ENCODE results near the gene KIRREL3. TPM values are rescaled to one million over a fixed set of nuclear protein-coding genes. Genes with fewer than 3 reads are reported as not detected.

The KIRREL3 gene
- total and polyA plus RNA-seq, 10 donors: 0.50 to 5.4 (median 2.0) TPM

- Histone ChIP-seq H3K4me1 (peaks cover 11 to 71% (median 37%) of the 10 kb centered on the region in 6 donors), H3K4me3 (no peak overlapping the region), H3K27ac (peak overlapping the region in 7 of 8 donors; percentile 65 to 84 (median 72)), H3K27me3 (replicated peaks in 1 of 7) (peaks cover 0 to 5% (median 0%) of the 10 kb centered on the region in 7 donors), H3K9me3 (no peaks in the 10 kb centered on the region), H3K36me3 (no peaks in the 10 kb centered on the region)
- peak in 1 of 3 donors; percentile 20 for TF ChIP-seq POLR2AphosphoS5 (IDR thresholded peaks at IDR 0.05)
- TF ChIP-seq, protein P1, sequence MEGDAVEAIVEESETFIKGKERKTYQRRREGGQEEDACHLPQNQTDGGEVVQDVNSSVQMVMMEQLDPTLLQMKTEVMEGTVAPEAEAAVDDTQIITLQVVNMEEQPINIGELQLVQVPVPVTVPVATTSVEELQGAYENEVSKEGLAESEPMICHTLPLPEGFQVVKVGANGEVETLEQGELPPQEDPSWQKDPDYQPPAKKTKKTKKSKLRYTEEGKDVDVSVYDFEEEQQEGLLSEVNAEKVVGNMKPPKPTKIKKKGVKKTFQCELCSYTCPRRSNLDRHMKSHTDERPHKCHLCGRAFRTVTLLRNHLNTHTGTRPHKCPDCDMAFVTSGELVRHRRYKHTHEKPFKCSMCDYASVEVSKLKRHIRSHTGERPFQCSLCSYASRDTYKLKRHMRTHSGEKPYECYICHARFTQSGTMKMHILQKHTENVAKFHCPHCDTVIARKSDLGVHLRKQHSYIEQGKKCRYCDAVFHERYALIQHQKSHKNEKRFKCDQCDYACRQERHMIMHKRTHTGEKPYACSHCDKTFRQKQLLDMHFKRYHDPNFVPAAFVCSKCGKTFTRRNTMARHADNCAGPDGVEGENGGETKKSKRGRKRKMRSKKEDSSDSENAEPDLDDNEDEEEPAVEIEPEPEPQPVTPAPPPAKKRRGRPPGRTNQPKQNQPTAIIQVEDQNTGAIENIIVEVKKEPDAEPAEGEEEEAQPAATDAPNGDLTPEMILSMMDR (IDR thresholded peaks at IDR 0.05 in 8 of 11, conservative IDR thresholded peaks at IDR 0.05 in 3 of 11): no peak
- no peak for DNase-seq
- intact Hi-C loops (cut with DNase I; ENCODE audit: low total_unique reads): no loop called here
- WGBS, 5 donors: 53 to 85% (median 69%) methylated on average over 3 of the region's 3 CpGs
These were observed 568.5 kb downstream of the KIRREL3 start for GRCh38 chr11:126432065-126432461.

- peak overlapping the region in 7 of 8 donors; percentile 65 to 84 (median 72) for H3K27ac ChIP-seq
- no peak for DNase-seq
These were observed 569.0 kb downstream of the KIRREL3 start for GRCh38 chr11:126431401-126432064.

DNA sequence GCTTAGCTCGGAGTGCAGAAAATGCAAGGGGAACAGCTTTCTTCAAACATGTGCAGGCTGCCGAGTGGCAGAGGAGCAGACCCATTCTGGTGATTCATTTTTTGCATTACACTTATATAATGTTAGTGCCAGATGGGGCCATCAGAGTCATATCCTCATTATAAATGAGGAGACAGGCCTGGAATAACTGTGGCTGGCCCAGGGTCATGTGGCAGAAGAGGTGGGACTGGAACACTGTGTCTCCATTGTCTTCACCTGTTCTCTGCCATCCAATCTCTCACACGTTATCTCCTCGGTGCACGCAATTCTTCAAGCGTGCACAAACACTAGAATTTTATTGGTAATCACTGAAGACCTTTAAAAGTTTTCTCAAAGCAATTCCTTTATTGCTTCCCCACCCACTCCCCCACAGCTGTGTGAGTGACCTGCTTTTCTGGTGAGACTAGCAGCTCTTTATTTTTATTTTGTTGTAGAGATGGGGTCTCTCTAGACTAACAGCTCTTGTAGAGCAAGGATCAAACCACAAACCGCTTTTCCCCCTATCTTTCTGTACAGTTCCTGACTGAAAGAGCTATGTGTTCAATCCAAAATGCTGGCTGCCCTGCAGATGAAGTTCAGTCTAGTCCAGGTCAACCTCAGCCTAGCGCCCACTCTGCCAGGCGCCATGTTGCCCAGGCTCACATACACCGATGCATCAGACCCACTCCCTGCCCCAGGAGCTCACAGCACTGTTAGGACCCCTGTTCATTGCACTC lies 569.8 kb downstream of the KIRREL3 start:
- no peak for DNase-seq
- Histone ChIP-seq H3K4me3 (no peak overlapping the region), H3K27me3 (replicated peaks in 1 of 7) (peaks cover 0 to 5% (median 0%) of the 10 kb centered on the region in 7 donors), H3K36me3 (no peaks in the 10 kb centered on the region), H3K27ac (peak overlapping the region in 7 of 8 donors; percentile 65 to 84 (median 72)), H3K4me1 (peaks cover 10 to 74% (median 40%) of the 10 kb centered on the region in 6 donors), H3K9me3 (no peaks in the 10 kb centered on the region)
- TF ChIP-seq, protein P1 (IDR thresholded peaks at IDR 0.05 in 8 of 11, conservative IDR thresholded peaks at IDR 0.05 in 3 of 11): no peak
- TF ChIP-seq POLR2A (IDR thresholded peaks at IDR 0.05) (no peak), POLR2AphosphoS5 (IDR thresholded peaks at IDR 0.05) (no peak)
- intact Hi-C loops (cut with DNase I; ENCODE audit: low total_unique reads): no loop called here
- WGBS, 5 donors: 87 to 92% (median 89%) methylated on average over 10 of the region's 10 CpGs

More at GRCh38 chr11:126431401-126432064, 569.0 kb downstream of the KIRREL3 start:
- no peak overlapping the region for H3K4me3 ChIP-seq
- no peaks in the 10 kb centered on the region for H3K36me3 ChIP-seq
- peaks cover 11 to 75% (median 40%) of the 10 kb centered on the region in 6 donors for H3K4me1 ChIP-seq
- H3K27me3 ChIP-seq (replicated peaks in 1 of 7): peaks cover 0 to 5% (median 0%) of the 10 kb centered on the region in 7 donors
- intact Hi-C loops (cut with DNase I; ENCODE audit: low total_unique reads): no loop called here
- H3K9me3 ChIP-seq: no peaks in the 10 kb centered on the region
- WGBS, 5 donors: 74 to 84% (median 82%) methylated on average over 23 of the region's 23 CpGs
- TF ChIP-seq POLR2A (IDR thresholded peaks at IDR 0.05): no peak
- peak; percentile 20 to 52 (median 42) for TF ChIP-seq POLR2AphosphoS5 (IDR thresholded peaks at IDR 0.05)

DNA sequence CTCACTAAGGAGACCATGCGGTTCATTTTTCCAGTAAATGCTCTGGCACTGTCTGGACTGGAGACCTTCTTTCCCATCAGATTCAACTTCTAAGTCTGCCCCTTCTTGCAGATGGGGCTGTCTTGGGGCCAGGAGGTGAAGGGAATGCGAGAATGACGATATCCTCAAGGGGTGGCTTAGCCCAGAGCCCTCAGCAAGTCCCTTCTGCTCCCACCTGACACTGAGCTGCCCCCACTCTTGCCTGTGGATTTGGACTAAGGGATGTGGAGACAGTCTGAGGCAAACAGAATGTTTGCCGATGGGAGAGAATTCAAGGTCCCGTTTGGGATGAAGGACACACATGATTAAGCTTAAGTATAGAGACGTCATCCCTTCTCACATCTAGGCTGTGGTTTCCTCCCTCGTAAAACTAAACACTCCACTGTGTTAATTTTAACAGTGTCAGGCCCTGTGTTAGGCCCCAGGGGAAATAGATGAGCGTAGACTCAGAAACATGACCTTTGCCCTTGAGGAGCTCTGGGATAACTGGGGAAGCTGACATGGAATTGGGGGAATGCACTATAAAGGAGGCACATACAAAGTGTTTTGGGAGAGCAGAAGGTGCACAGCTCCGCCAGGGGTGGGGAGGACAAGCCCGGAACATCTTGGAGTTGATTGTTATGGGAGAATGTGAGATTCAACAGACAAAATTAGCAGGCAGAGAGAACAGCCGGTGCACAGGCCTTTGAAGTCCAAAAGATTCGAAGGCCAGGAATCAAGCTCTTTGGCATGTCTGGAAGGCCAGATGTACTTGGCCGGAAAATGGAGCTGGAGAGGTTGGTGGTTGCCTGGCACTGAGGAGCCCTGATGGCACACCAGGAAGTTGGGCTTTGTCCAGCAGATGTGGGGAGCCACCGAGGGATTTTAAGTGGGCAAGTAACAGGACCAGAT lies 573.5 kb downstream of the KIRREL3 start:
- Histone ChIP-seq H3K36me3 (no peaks in the 10 kb centered on the region), H3K4me1 (peaks cover 6 to 72% (median 36%) of the 10 kb centered on the region in 6 donors), H3K4me3 (no peak overlapping the region), H3K27me3 (replicated peaks in 1 of 7) (no peaks in the 10 kb centered on the region), H3K27ac (peak overlapping the region in 5 of 8 donors; percentile 0 to 43 (median 28)), H3K9me3 (no peaks in the 10 kb centered on the region)
- no peak for TF ChIP-seq POLR2A (IDR thresholded peaks at IDR 0.05)
- peak in 1 of 3 donors; percentile 26 for TF ChIP-seq POLR2AphosphoS5 (IDR thresholded peaks at IDR 0.05)
- TF ChIP-seq, protein P1 (IDR thresholded peaks at IDR 0.05 in 8 of 11, conservative IDR thresholded peaks at IDR 0.05 in 3 of 11): no peak
- no peak for DNase-seq
- intact Hi-C loops (cut with DNase I; ENCODE audit: low total_unique reads): loop anchor here (10.0 kb wide), 1 partner anchor 102 kb away; no protein-coding TSS in a partner anchor
- 54 to 62% (median 58%) methylated on average over 14 of the region's 14 CpGs for WGBS, 5 donors
